HCT116 (cell line): ENCODE measurements around the gene NPR3. TPM values are rescaled to one million over a fixed set of nuclear protein-coding genes. Genes with fewer than 3 reads are reported as not detected.

Source experiments
- ATAC-seq: fragments of 200-7000 bp; cut with Tn5 transposase; 2 replicates; pipeline ENCODE4 v1.9.1; 2020; ENCODE audit warnings: mild to moderate bottlenecking, moderate library complexity
- BruUV-seq: library from RNA; stranded (reverse); fragments of 400-500 nt; replicated peaks from 2 replicates; lab custom pipeline; 2021; lab: Mats Ljungman, UMichigan
- CTCF ChIA-PET: fragments of 300-600 bp; sonication (Branson Sonifier 250); formaldehyde crosslinking; loops from one replicate; lab custom pipeline; 2021; ENCODE audit warnings: antibody characterized with exemption; lab: Charles Lee
- POLR2A ChIA-PET: fragments of 300-600, 350-600 bp; sonication (Branson Sonifier 250); formaldehyde crosslinking; loops from one replicate; lab custom pipeline; 2021; ENCODE audit warnings: antibody characterized with exemption; lab: Charles Lee
- RAD21 ChIA-PET, 2 experiments: fragments of 300-600 bp; sonication (Branson Sonifier 250); formaldehyde crosslinking; loops; one replicate each; lab custom pipeline; 2023; ENCODE audit warnings: low total read pairs in 2 of 2; ENCODE audit not compliant: uncharacterized antibody in 2 of 2, unreplicated experiment in 2 of 2, low non-redundant PET in 1 of 2; lab: Charles Lee
- DNase-seq: peaks from one replicate; pipeline ENCODE4 v3.0.0-alpha.2; 2010; ENCODE audit warnings: low read depth, low spot score
- H2AFZ ChIP-seq: fragments of 200-600 bp; shearing (Covaris generic), sonication (generic); 2 replicates; pipeline ENCODE4 v1.6.1; 2017; ENCODE audit warnings: low read depth, mixed run types, mixed read lengths, antibody characterized with exemption, low read length; ENCODE audit not compliant: poor library complexity, severe bottlenecking
- H3K27ac ChIP-seq: 2 replicates; pipeline ENCODE4 v1.5.1; 2012; ENCODE audit warnings: low read depth, low read length
- H3K27me3 ChIP-seq: fragments of 200-600 bp; sonication (generic); 2 replicates; pipeline ENCODE4 v1.6.1; 2016; ENCODE audit warnings: mixed run types, low read length, mixed read lengths; ENCODE audit not compliant: insufficient read depth
- H3K36me3 ChIP-seq, 2 experiments: fragments of 200-500 bp in 1 of 2; fragments of 200-600 bp in 1 of 2; sonication (Bioruptor generic) in 1 of 2; sonication (generic) in 1 of 2; 2 replicates each; pipeline versions ENCODE4 v1.5.1 to v1.6.1; 2014 to 2016; ENCODE audit warnings: low read length in 2 of 2, inconsistent platforms in 1 of 2, mixed read lengths in 1 of 2, mixed run types in 1 of 2; ENCODE audit not compliant: insufficient read depth in 2 of 2, control insufficient read depth in 1 of 2
- H3K4me1 ChIP-seq, 2 experiments: fragments of 200-600 bp in 1 of 2; sonication (generic) in 1 of 2; 2 replicates each; pipeline versions ENCODE4 v1.5.1 to v1.6.1; 2012 to 2017; ENCODE audit warnings: low read length in 2 of 2, inconsistent platforms in 1 of 2, mild to moderate bottlenecking in 1 of 2, mixed read lengths in 1 of 2, mixed run types in 1 of 2, moderate library complexity in 1 of 2; ENCODE audit not compliant: insufficient read depth in 2 of 2, control insufficient read depth in 1 of 2
- H3K4me2 ChIP-seq: fragments of 200-600 bp; sonication (generic); 2 replicates; pipeline ENCODE4 v1.6.1; 2017; ENCODE audit warnings: mixed run types, low read length, mixed read lengths
- H3K4me3 ChIP-seq, 2 experiments: fragments of 200-600 bp in 1 of 2; sonication (generic) in 1 of 2; replicated peaks in 1 of 2; 2 replicates each; pipeline ENCODE4 v1.5.1; 2011 to 2016; ENCODE audit warnings: low read length in 2 of 2, control low read depth in 1 of 2, low read depth in 1 of 2, mild to moderate bottlenecking in 1 of 2, mixed read lengths in 1 of 2, mixed run types in 1 of 2
- H3K79me2 ChIP-seq: fragments of 200-600 bp; sonication (generic); 2 replicates; pipeline ENCODE4 v1.6.1; 2017; ENCODE audit warnings: mild to moderate bottlenecking, mixed run types, low read length, moderate library complexity, mixed read lengths; ENCODE audit not compliant: insufficient read depth
- H3K9ac ChIP-seq: fragments of 200-600 bp; sonication (generic); 2 replicates; pipeline ENCODE4 v1.6.1; 2016; ENCODE audit warnings: low read length, mixed read lengths
- H3K9me2 ChIP-seq: fragments of 200-600 bp; sonication (generic), shearing (Covaris generic); 2 replicates; pipeline ENCODE4 v1.6.1; 2017; ENCODE audit warnings: mixed run types, mild to moderate bottlenecking, moderate library complexity; ENCODE audit not compliant: insufficient read depth
- H3K9me3 ChIP-seq, 2 experiments: fragments of 200-500 bp in 1 of 2; fragments of 200-600 bp in 1 of 2; sonication (Bioruptor generic) in 1 of 2; sonication (generic) in 1 of 2; 2 replicates each; pipeline ENCODE4 v1.6.1; 2014 to 2017; ENCODE audit warnings: low read length in 2 of 2, mixed read lengths in 2 of 2, inconsistent platforms in 1 of 2, low read depth in 1 of 2, mild to moderate bottlenecking in 1 of 2, mixed run types in 1 of 2, moderate library complexity in 1 of 2; ENCODE audit not compliant: control insufficient read depth in 1 of 2, insufficient read depth in 1 of 2
- H4K20me1 ChIP-seq: fragments of 200-600 bp; sonication (generic), shearing (Covaris generic); 2 replicates; pipeline ENCODE4 v1.6.1; 2017; ENCODE audit warnings: mixed run types, mild to moderate bottlenecking, moderate library complexity; ENCODE audit not compliant: insufficient read depth
- CEBPB ChIP-seq: IDR thresholded peaks from 2 replicates; pipeline ENCODE4 v1.6.1; 2012; ENCODE audit warnings: low read depth
- CTCF ChIP-seq, 3 experiments: fragments of 200-600 bp in 1 of 3; sonication (generic) in 1 of 3; IDR thresholded peaks in 2 of 3; conservative IDR thresholded peaks in 1 of 3; 2 replicates each; pipeline ENCODE4 v1.5.1; 2012 to 2017; ENCODE audit warnings: low read depth in 2 of 3, low read length in 2 of 3, antibody characterized with exemption in 1 of 3, borderline replicate concordance in 1 of 3, control low read depth in 1 of 3, mild to moderate bottlenecking in 1 of 3, mixed read lengths in 1 of 3, mixed run types in 1 of 3, moderate library complexity in 1 of 3; ENCODE audit not compliant: insufficient read depth in 1 of 3
- ELF1 ChIP-seq: IDR thresholded peaks from 2 replicates; pipeline ENCODE4 v1.6.1; 2012; ENCODE audit warnings: low read depth, borderline replicate concordance
- EZH2phosphoT487 ChIP-seq: fragments of 200-600 bp; IDR thresholded peaks from 2 replicates; pipeline ENCODE4 v1.6.1; 2018; ENCODE audit warnings: antibody characterized with exemption, borderline replicate concordance
- FOSL1 ChIP-seq: IDR thresholded peaks from 2 replicates; pipeline ENCODE4 v1.6.1; 2012; ENCODE audit warnings: low read depth
- JUND ChIP-seq: IDR thresholded peaks from 2 replicates; pipeline ENCODE4 v1.6.1; 2012
- POLR2A ChIP-seq: IDR thresholded peaks from 2 replicates; pipeline ENCODE4 v1.7.0; 2011; ENCODE audit warnings: borderline replicate concordance; ENCODE audit not compliant: insufficient read depth, insufficient read length; ENCODE audit errors: extremely low read depth
- RAD21 ChIP-seq: IDR thresholded peaks from 2 replicates; pipeline ENCODE4 v1.6.1; 2012; ENCODE audit warnings: low read depth, mild to moderate bottlenecking
- SIN3A ChIP-seq: IDR thresholded peaks from 2 replicates; pipeline ENCODE4 v1.6.1; 2012; ENCODE audit warnings: low read depth
- SP1 ChIP-seq: IDR thresholded peaks from 2 replicates; pipeline ENCODE4 v1.6.1; 2012; ENCODE audit warnings: low read depth
- SRF ChIP-seq: IDR thresholded peaks from 2 replicates; pipeline ENCODE4 v1.6.1; 2012; ENCODE audit warnings: low read depth
- TCF7L2 ChIP-seq: IDR thresholded peaks from 2 replicates; pipeline ENCODE4 v1.7.0; 2011; ENCODE audit warnings: borderline replicate concordance, inconsistent platforms; ENCODE audit not compliant: insufficient read depth, insufficient read length; ENCODE audit errors: extremely low read depth
- YY1 ChIP-seq: IDR thresholded peaks from 2 replicates; pipeline ENCODE4 v1.6.1; 2011; ENCODE audit warnings: low read length, low read depth, moderate library complexity, mild to moderate bottlenecking; ENCODE audit not compliant: insufficient replicate concordance; ENCODE audit errors: extremely low read depth
- ZNF274 ChIP-seq: fragments of 200-500 bp; sonication (Bioruptor generic); IDR thresholded peaks from 2 replicates; pipeline ENCODE4 v1.6.1; 2014; ENCODE audit warnings: mild to moderate bottlenecking, low read depth, low read length, inconsistent platforms
- intact Hi-C: fragments of 100-400 bp; cut with micrococcal nuclease; formaldehyde crosslinking; loops from 2 replicates; pipeline ENCODE4 v1.10.0; 2022
- total RNA-seq: library from RNA; stranded (reverse); gene quantifications from one replicate; pipeline ENCODE4 v1.2.1, GENCODE V29; 2021; ENCODE audit not compliant: unreplicated experiment
- TF ChIP-seq, protein P1 (sequence below): IDR thresholded peaks from 2 replicates; pipeline ENCODE4 v1.6.1; 2012
- TF ChIP-seq, protein P2 (sequence below): IDR thresholded peaks from 2 replicates; pipeline ENCODE4 v1.6.1; 2012
- TF ChIP-seq, protein P3 (sequence below): IDR thresholded peaks from 2 replicates; pipeline ENCODE4 v1.6.1; 2012; ENCODE audit warnings: low read depth

Gene NPR3
- total RNA-seq, 1 experiment from 2014 or later, result 0.39 TPM

GRCh38 chr5:32836176-32836575, 125.1 kb downstream of the NPR3 start:
- Histone ChIP-seq H3K36me3 (no peaks in the 10 kb centered on the region), H2AFZ (no peak overlapping the region), H4K20me1 (no peaks in the 10 kb centered on the region), H3K27me3 (no peaks in the 10 kb centered on the region), H3K9me2 (no peaks in the 10 kb centered on the region), H3K4me1 (no peaks in the 10 kb centered on the region), H3K4me2 (no peak overlapping the region), H3K9me3 (no peaks in the 10 kb centered on the region), H3K79me2 (no peaks in the 10 kb centered on the region), H3K27ac (no peak overlapping the region), H3K9ac (no peak overlapping the region), H3K4me3 (no peak overlapping the region)
- no TSS peak for BruUV-seq
- RAD21 ChIA-PET, result interaction anchor here in 1 of 2 experiments (0.7 kb wide), 1 partner anchor 129 kb away, joined by 3 read pairs; no protein-coding TSS in a partner anchor
- TF ChIP-seq FOSL1 (no peak), EZH2phosphoT487 (no peak), JUND (no peak), CTCF (IDR thresholded peaks at IDR 0.05 in 2 of 3, conservative IDR thresholded peaks at IDR 0.05 in 1 of 3; ENCODE audit: borderline replicate concordance in 1 of 3, insufficient read depth in 1 of 3, low read depth in 2 of 3, low read length in 2 of 3) (no peak), TCF7L2 (no peak), CEBPB (no peak), ELF1 (no peak), POLR2A (no peak), SRF (no peak), YY1 (no peak), SP1 (no peak), SIN3A (no peak), ZNF274 (no peak), RAD21 (no peak)
- TF ChIP-seq, protein P1, sequence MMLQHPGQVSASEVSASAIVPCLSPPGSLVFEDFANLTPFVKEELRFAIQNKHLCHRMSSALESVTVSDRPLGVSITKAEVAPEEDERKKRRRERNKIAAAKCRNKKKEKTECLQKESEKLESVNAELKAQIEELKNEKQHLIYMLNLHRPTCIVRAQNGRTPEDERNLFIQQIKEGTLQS, result no peak
- TF ChIP-seq, protein P2, sequence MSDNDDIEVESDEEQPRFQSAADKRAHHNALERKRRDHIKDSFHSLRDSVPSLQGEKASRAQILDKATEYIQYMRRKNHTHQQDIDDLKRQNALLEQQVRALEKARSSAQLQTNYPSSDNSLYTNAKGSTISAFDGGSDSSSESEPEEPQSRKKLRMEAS, result no peak
- TF ChIP-seq, protein P3, sequence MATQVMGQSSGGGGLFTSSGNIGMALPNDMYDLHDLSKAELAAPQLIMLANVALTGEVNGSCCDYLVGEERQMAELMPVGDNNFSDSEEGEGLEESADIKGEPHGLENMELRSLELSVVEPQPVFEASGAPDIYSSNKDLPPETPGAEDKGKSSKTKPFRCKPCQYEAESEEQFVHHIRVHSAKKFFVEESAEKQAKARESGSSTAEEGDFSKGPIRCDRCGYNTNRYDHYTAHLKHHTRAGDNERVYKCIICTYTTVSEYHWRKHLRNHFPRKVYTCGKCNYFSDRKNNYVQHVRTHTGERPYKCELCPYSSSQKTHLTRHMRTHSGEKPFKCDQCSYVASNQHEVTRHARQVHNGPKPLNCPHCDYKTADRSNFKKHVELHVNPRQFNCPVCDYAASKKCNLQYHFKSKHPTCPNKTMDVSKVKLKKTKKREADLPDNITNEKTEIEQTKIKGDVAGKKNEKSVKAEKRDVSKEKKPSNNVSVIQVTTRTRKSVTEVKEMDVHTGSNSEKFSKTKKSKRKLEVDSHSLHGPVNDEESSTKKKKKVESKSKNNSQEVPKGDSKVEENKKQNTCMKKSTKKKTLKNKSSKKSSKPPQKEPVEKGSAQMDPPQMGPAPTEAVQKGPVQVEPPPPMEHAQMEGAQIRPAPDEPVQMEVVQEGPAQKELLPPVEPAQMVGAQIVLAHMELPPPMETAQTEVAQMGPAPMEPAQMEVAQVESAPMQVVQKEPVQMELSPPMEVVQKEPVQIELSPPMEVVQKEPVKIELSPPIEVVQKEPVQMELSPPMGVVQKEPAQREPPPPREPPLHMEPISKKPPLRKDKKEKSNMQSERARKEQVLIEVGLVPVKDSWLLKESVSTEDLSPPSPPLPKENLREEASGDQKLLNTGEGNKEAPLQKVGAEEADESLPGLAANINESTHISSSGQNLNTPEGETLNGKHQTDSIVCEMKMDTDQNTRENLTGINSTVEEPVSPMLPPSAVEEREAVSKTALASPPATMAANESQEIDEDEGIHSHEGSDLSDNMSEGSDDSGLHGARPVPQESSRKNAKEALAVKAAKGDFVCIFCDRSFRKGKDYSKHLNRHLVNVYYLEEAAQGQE, result no peak
- ATAC-seq, result no peak
- intact Hi-C loops, result no loop called here
- CTCF ChIA-PET, result no interaction called here
- POLR2A ChIA-PET, result no interaction called here
- DNase-seq, result no peak
